HG02938 (cell line): ENCODE data around the gene RGS8.

Source experiments
- ATAC-seq: cut with Tn5 transposase; IDR thresholded peaks from one replicate; pipeline ENCODE4 v1.9.1; 2021; ENCODE audit warnings: mild to moderate bottlenecking, moderate library complexity; ENCODE audit not compliant: unreplicated experiment

The RGS8 gene

DNA sequence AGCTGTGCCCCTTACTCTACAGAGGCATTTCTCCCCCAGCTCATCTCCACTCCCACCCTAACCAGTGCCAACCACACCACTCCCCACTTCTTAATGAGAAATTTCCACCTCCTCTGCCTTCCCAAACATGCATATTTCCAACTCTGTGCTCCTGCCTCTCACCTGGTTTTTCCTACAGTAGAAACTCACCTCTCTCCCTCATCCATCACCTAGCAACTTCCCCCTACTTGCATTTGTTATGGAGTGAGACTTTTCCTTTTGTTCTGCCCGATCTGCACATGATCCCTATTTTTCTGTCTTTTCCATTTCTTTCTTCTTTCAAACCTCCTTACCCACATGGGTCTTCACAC lies 11.9 kb downstream of the RGS8 start:
- ATAC-seq = no peak

GRCh38 chr1:182671750-182672486 lies 12.5 kb downstream of the RGS8 start:
- no peak for ATAC-seq

DNA sequence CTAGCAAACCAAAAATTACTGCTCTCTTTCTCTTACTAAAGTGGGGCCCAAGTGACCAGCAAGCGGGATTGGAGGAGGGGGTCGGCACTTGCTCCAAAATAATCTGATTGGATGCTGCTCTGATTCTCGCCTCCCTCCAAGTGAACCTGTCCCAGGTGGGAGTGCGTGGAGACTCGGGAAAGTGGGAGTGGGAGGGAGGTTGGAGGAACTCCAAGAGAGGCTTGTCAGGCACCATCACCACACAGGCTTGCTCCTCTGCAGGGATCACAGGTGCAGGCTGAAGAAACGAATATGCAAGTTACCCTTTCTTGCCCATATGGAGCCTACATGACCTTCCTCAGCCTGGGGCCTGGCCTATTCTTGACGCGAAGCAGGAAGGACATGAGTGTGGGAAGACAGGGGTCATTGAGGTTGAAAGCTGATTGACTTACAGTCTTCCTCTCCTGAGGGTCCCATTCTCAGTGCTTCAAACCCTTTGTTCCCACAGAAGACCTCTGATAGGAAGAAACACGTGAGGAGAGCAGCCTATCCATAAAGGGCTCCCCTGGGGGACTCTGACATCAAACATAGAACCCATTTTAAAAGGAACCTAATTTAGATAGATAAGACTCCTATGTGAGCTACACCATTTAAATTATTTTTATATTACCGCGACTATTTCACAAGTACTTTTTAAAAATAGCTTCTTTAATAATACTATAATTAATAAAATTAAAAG lies 14.2 kb downstream of the RGS8 start:
- no peak for ATAC-seq

GRCh38 chr1:182669266-182669665 lies 15.1 kb downstream of the RGS8 start:
- no peak for ATAC-seq

DNA sequence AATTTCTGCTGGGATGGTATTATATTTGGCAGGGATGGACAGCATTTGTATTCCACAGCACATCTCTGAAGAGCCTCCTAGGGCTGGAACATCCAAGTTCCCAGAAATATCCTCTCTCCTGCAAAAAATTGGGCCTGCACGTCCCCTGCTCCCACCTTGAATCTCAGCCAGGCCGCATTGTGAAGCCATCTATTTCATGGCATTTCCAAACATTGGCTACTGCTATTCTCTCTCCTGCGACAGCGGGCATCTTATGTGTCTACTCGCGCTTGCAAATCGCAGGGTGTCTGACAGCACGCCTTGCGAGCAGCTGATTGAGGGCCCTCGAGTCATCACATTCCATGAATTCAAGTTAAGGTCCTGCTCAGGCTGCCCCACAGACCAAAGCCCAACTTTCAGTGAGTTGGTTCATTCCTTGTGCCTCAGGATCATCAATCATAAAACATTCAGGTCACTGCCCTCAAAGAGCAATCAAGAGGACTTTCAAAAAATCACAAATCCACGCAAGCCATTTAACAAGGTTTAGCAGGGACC lies 15.8 kb downstream of the RGS8 start:
- no peak for ATAC-seq

DNA sequence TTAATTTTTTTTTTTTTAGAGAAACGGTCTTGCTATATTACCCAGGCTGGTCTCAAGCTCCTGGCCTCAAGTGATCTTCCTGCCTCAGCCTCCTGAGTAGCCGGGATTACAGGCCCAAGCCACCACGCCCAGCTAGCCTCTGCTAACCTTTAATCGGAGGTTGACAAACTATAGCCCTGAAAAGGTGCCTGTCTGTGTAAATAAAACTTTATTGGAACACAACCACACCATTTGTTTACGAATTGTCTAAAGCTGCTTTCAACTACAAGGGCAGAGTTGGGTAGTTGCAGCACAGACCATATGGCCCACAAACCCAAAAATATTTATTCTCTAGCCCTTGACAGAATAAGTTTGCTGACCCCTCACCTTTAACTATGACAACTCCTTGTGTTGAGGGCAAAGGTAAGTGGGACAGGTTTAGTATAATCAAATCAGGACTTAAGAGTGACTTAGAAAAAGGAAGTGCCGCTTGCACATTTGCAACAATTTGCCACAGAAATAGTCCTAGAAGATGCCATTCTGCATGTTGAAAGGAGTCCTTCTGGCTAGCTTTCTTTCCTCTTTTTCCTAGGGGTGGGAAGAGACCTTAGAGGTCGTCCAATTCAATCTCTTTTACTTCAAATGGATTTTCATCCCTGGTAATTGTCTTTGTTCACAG lies 16.4 kb downstream of the RGS8 start:
- no peak for ATAC-seq

DNA sequence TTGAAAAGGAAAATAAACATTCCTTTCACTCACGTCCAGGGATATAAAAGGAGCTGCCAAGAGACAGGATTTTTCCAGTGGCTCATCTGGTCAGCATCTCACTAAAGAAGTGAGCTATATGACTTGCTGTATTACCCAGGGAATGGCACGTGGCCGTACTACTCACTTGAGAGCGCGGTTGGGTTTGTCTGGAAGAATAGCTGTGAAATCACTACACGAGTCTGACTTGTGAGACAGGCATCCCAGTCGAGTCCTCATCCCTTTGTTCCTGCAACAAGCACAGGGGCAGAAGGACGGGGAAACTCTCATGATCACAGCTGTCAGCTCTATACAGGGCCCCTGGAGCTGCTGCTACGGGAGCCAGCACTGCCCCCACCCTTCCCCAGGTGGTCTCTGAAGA lies 17.7 kb downstream of the RGS8 start:
- no peak for ATAC-seq

GRCh38 chr1:182664296-182664695 lies 20.1 kb downstream of the RGS8 start:
- ATAC-seq = no peak

DNA sequence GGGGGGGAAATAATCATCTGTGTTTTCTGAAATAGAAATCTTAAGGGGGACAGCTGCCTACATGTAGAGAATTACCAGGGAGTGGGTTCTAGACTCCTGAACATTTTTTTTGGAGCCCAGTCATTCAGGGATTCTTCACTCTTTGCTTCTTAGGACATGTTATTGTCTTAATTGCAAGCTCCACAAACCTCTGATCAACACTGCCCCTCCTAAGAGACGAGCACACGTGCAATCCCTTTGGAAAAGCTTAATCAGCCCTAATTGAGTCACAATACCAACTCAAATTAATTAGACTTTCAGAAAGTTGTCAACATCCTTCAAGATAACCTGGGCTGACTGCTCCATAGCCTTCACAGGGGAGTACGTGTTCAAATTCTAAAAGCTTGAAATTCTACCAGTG lies 21.4 kb downstream of the RGS8 start:
- no peak for ATAC-seq

- no peak for ATAC-seq
Measured at GRCh38 chr1:182662121-182662890, 22.1 kb downstream of the RGS8 start.

GRCh38 chr1:182658055-182658454 lies 26.3 kb downstream of the RGS8 start:
- ATAC-seq = no peak

- ATAC-seq = no peak
Measured at GRCh38 chr1:182656842-182657397, 27.5 kb downstream of the RGS8 start.

DNA sequence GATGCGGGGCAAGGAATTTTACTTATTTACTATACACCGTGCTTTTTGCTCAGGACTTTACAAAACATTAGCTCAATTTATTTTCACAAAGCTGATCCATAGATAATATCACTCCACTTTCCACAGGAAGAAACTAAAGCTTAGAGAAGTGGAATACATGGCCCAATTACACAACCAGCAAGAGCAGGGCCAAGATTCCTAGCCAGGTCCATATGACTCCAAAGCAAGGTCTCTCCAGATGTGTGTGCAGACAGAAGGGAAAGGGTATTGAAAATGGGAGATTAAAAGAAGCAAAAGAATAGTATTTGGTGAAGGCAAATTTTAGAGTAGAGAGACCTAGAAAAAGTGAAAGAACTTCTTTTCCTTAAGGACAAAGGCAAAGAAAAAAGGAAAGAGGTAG lies 30.4 kb downstream of the RGS8 start:
- ATAC-seq = no peak

DNA sequence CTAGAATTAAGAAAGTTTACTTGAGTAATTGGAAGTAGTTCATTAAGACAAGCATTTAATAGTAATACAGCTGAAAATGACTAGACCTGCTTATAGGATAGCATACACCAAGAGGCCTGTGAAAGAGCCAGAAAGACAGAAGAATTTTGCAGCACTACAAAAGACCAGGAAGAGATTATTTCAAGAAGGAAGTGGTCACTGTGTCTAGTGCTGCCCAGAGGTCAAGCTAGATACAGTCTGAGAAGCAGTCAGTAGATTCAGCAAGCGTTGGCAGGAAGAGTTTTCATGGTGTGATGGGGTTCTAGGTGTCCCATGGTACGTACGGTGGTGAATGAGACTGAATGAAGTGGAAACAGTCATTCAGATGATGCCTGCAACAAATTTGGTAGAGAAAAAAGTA lies 31.5 kb downstream of the RGS8 start:
- no peak for ATAC-seq

DNA sequence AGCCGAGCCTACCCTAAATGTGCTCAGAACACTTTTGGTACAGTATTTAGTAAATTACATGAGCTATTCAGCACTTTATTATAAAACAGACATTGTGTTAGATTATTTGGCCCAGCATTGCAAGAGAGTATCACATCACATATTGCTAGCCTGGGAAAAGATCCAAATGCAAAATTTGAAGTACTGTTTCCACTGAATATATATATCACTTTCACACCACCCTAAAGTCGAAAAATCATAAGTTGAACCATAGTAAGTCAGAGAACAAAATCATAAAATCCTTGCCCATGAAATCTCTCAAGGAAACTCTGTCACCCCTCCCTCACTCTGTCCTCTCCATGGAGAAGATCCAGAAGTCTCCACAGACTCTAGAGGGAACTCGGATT lies 33.1 kb downstream of the RGS8 start:
- ATAC-seq = no peak

GRCh38 chr1:182650678-182651338 lies 33.6 kb downstream of the RGS8 start:
- no peak for ATAC-seq

DNA sequence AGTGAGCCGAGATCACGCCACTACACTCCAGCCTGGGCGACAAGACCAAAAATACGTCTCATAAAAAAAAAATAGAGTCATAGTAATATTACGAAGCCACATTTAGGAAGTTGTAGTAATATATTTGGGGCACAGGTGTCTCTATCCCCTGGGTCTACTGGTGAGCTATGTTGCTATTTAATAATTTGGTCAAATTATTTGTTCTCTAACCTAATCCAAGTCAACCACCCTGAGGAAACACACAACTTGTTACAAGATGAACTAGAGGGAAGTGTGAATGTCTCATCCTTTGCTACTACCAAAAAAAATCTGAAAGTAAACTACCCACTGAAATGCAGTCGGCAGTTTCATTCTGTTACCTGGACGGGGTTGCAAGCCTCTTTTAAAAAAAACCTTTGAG lies 35.3 kb downstream of the RGS8 start:
- ATAC-seq = peak; percentile 63

GRCh38 chr1:182646739-182647138 lies 37.6 kb downstream of the RGS8 start:
- no peak for ATAC-seq

DNA sequence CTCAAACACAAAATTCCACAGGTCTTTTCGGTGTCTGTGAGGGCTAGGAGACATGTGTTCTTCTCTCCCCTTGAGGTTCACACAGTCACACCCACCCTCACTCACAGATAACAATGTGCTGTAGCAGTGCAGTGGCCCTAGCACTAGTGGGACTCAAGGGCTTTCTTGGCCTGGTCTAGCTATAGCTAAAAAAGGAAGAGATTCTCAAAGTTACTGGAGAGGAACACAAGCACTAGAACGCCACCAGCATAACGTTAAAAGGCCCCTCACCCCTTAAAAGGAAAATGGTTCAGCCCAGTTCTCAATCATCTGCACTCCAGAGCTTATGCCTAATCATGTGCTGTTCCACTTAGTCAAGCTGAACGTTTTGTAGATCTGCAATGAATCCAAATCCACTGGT lies 39.5 kb downstream of the RGS8 start:
- no peak for ATAC-seq

DNA sequence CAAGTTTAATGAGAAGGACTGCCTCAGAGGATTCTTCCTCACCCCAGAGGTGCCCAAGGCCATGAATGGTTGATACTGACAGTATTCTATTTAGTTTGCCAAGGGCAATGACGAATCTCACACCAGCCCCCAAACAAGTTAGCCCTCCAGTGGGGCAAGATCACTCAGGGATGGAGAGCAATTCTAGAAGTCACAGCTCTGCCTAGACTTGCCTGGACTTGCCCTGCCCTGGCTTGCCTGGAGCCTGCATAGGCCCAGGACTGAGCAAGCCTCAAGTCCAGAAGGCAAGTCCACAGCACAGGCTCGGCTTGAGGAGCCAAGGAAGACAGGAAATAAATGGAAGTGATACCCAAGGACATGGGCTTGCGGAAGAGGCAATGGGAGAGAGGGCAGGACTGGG lies 40.7 kb downstream of the RGS8 start:
- no peak for ATAC-seq
